ENCODE measurements around the gene SEMA3D.
"Not testable (repeated sequence)": the region's sequence is repeated elsewhere in the genome, so short reads cannot be mapped to it uniquely, and the experiment has no call there.

SEMA3D gene

GRCh38 chr7:85000735-85001350, 186.0 kb downstream of the SEMA3D start:
- no peaks in the 10 kb centered on the region for H3K36me3 ChIP-seq (ENCODE audit: control insufficient read depth, insufficient read depth, low read length)
- H3K4me1 ChIP-seq (ENCODE audit: control insufficient read depth, insufficient read depth, low read length), result peaks cover 2% of the 10 kb centered on the region
- H3K4me3 ChIP-seq (ENCODE audit: low read length), result no peak overlapping the region
- H3K27ac ChIP-seq (ENCODE audit: low read length), result no peak overlapping the region
- no CpG with 5 or more reads among the region's 1 CpG for WGBS (ENCODE audit: insufficient coverage, insufficient read length)
- no peaks in the 10 kb centered on the region for H3K9me3 ChIP-seq (ENCODE audit: control insufficient read depth, insufficient read depth, low read length)
- H3K27me3 ChIP-seq (ENCODE audit: control insufficient read depth, insufficient read depth, low read length), result no peaks in the 10 kb centered on the region
- DNase-seq (ENCODE audit: low read depth, low spot score), result no peak

GRCh38 chr7:84999450-84999849, 187.4 kb downstream of the SEMA3D start:
- WGBS (ENCODE audit: insufficient coverage, insufficient read length), result no CpG with 5 or more reads among the region's 8 CpGs
- H3K4me1 ChIP-seq (ENCODE audit: control insufficient read depth, insufficient read depth, low read length), result peaks cover 2% of the 10 kb centered on the region
- no peak overlapping the region for H3K4me3 ChIP-seq (ENCODE audit: low read length)
- DNase-seq (ENCODE audit: low read depth, low spot score), result no peak
- H3K27ac ChIP-seq (ENCODE audit: low read length), result no peak overlapping the region
- H3K9me3 ChIP-seq (ENCODE audit: control insufficient read depth, insufficient read depth, low read length), result no peaks in the 10 kb centered on the region
- H3K36me3 ChIP-seq (ENCODE audit: control insufficient read depth, insufficient read depth, low read length), result no peaks in the 10 kb centered on the region
- no peaks in the 10 kb centered on the region for H3K27me3 ChIP-seq (ENCODE audit: control insufficient read depth, insufficient read depth, low read length)

GRCh38 chr7:84998665-84999064, 188.2 kb downstream of the SEMA3D start:
- H3K4me3 ChIP-seq (ENCODE audit: low read length), result no peak overlapping the region
- H3K27ac ChIP-seq (ENCODE audit: low read length), result no peak overlapping the region
- H3K9me3 ChIP-seq (ENCODE audit: control insufficient read depth, insufficient read depth, low read length), result no peaks in the 10 kb centered on the region
- no peaks in the 10 kb centered on the region for H3K36me3 ChIP-seq (ENCODE audit: control insufficient read depth, insufficient read depth, low read length)
- peaks cover 2% of the 10 kb centered on the region for H3K4me1 ChIP-seq (ENCODE audit: control insufficient read depth, insufficient read depth, low read length)
- no peak for DNase-seq (ENCODE audit: low read depth, low spot score)
- H3K27me3 ChIP-seq (ENCODE audit: control insufficient read depth, insufficient read depth, low read length), result no peaks in the 10 kb centered on the region

GRCh38 chr7:84997626-84998025, 189.2 kb downstream of the SEMA3D start:
- Histone ChIP-seq H3K36me3 (ENCODE audit: control insufficient read depth, insufficient read depth, low read length) (no peaks in the 10 kb centered on the region), H3K4me3 (ENCODE audit: low read length) (no peak overlapping the region), H3K27ac (ENCODE audit: low read length) (no peak overlapping the region), H3K27me3 (ENCODE audit: control insufficient read depth, insufficient read depth, low read length) (no peaks in the 10 kb centered on the region), H3K4me1 (ENCODE audit: control insufficient read depth, insufficient read depth, low read length) (peaks cover 2% of the 10 kb centered on the region), H3K9me3 (ENCODE audit: control insufficient read depth, insufficient read depth, low read length) (no peaks in the 10 kb centered on the region)
- no peak for DNase-seq (ENCODE audit: low read depth, low spot score)
- WGBS (ENCODE audit: insufficient coverage, insufficient read length), result no CpG with 5 or more reads among the region's 2 CpGs

GRCh38 chr7:84992954-84993353, 193.9 kb downstream of the SEMA3D start:
- not testable (repeated sequence) for H3K27ac ChIP-seq (ENCODE audit: low read length); H3K9me3 ChIP-seq (ENCODE audit: control insufficient read depth, insufficient read depth, low read length); H3K36me3 ChIP-seq (ENCODE audit: control insufficient read depth, insufficient read depth, low read length); H3K4me1 ChIP-seq (ENCODE audit: control insufficient read depth, insufficient read depth, low read length); H3K27me3 ChIP-seq (ENCODE audit: control insufficient read depth, insufficient read depth, low read length); H3K4me3 ChIP-seq (ENCODE audit: low read length); DNase-seq (ENCODE audit: low read depth, low spot score)
- WGBS (ENCODE audit: insufficient coverage, insufficient read length), result no CpG with 5 or more reads among the region's 9 CpGs

- no peak overlapping the region for H3K27ac ChIP-seq (ENCODE audit: low read length)
- H3K4me1 ChIP-seq (ENCODE audit: control insufficient read depth, insufficient read depth, low read length), result no peaks in the 10 kb centered on the region; the same call in 1 of the 2 replicates
- no peak overlapping the region for H3K4me3 ChIP-seq (ENCODE audit: low read length)
- DNase-seq (ENCODE audit: low read depth, low spot score), result no peak
- H3K27me3 ChIP-seq (ENCODE audit: control insufficient read depth, insufficient read depth, low read length), result no peaks in the 10 kb centered on the region
- no CpG with 5 or more reads among the region's 2 CpGs for WGBS (ENCODE audit: insufficient coverage, insufficient read length)
- H3K36me3 ChIP-seq (ENCODE audit: control insufficient read depth, insufficient read depth, low read length), result no peaks in the 10 kb centered on the region
- no peaks in the 10 kb centered on the region; the same call in 1 of the 2 replicates for H3K9me3 ChIP-seq (ENCODE audit: control insufficient read depth, insufficient read depth, low read length)
Observed at GRCh38 chr7:84985073-84985784, 201.6 kb downstream of the SEMA3D start.

GRCh38 chr7:84982199-84982598, 204.7 kb downstream of the SEMA3D start:
- no peaks in the 10 kb centered on the region; the same call in 1 of the 2 replicates for H3K4me1 ChIP-seq (ENCODE audit: control insufficient read depth, insufficient read depth, low read length)
- no peaks in the 10 kb centered on the region for H3K36me3 ChIP-seq (ENCODE audit: control insufficient read depth, insufficient read depth, low read length)
- H3K27ac ChIP-seq (ENCODE audit: low read length), result no peak overlapping the region
- no peaks in the 10 kb centered on the region; the same call in 1 of the 2 replicates for H3K9me3 ChIP-seq (ENCODE audit: control insufficient read depth, insufficient read depth, low read length)
- DNase-seq (ENCODE audit: low read depth, low spot score), result no peak
- H3K4me3 ChIP-seq (ENCODE audit: low read length), result no peak overlapping the region
- no peaks in the 10 kb centered on the region for H3K27me3 ChIP-seq (ENCODE audit: control insufficient read depth, insufficient read depth, low read length)

GRCh38 chr7:84981055-84981976, 205.5 kb downstream of the SEMA3D start:
- Histone ChIP-seq H3K36me3 (ENCODE audit: control insufficient read depth, insufficient read depth, low read length) (no peaks in the 10 kb centered on the region), H3K4me3 (ENCODE audit: low read length) (no peak overlapping the region), H3K9me3 (ENCODE audit: control insufficient read depth, insufficient read depth, low read length) (no peaks in the 10 kb centered on the region; the same call in 1 of the 2 replicates), H3K4me1 (ENCODE audit: control insufficient read depth, insufficient read depth, low read length) (no peaks in the 10 kb centered on the region; the same call in 1 of the 2 replicates), H3K27ac (ENCODE audit: low read length) (no peak overlapping the region), H3K27me3 (ENCODE audit: control insufficient read depth, insufficient read depth, low read length) (no peaks in the 10 kb centered on the region)
- DNase-seq (ENCODE audit: low read depth, low spot score), result no peak
- WGBS (ENCODE audit: insufficient coverage, insufficient read length), result no CpG with 5 or more reads among the region's 6 CpGs

- Histone ChIP-seq H3K36me3 (ENCODE audit: control insufficient read depth, insufficient read depth, low read length) (no peaks in the 10 kb centered on the region), H3K27ac (ENCODE audit: low read length) (no peak overlapping the region), H3K4me3 (ENCODE audit: low read length) (no peak overlapping the region), H3K27me3 (ENCODE audit: control insufficient read depth, insufficient read depth, low read length) (no peaks in the 10 kb centered on the region), H3K9me3 (ENCODE audit: control insufficient read depth, insufficient read depth, low read length) (no peaks in the 10 kb centered on the region), H3K4me1 (ENCODE audit: control insufficient read depth, insufficient read depth, low read length) (no peaks in the 10 kb centered on the region)
- WGBS (ENCODE audit: insufficient coverage, insufficient read length), result no CpG with 5 or more reads among the region's 1 CpG
- DNase-seq (ENCODE audit: low read depth, low spot score), result no peak
Observed at GRCh38 chr7:84975586-84976185, 211.2 kb downstream of the SEMA3D start.

GRCh38 chr7:84971360-84971759, 215.5 kb downstream of the SEMA3D start:
- no peak overlapping the region for H3K27ac ChIP-seq (ENCODE audit: low read length)
- DNase-seq (ENCODE audit: low read depth, low spot score), result no peak
- H3K4me3 ChIP-seq (ENCODE audit: low read length), result no peak overlapping the region
- no peaks in the 10 kb centered on the region for H3K4me1 ChIP-seq (ENCODE audit: control insufficient read depth, insufficient read depth, low read length)
- no peaks in the 10 kb centered on the region for H3K27me3 ChIP-seq (ENCODE audit: control insufficient read depth, insufficient read depth, low read length)
- H3K36me3 ChIP-seq (ENCODE audit: control insufficient read depth, insufficient read depth, low read length), result no peaks in the 10 kb centered on the region
- WGBS (ENCODE audit: insufficient coverage, insufficient read length), result no CpG with 5 or more reads among the region's 1 CpG
- no peaks in the 10 kb centered on the region for H3K9me3 ChIP-seq (ENCODE audit: control insufficient read depth, insufficient read depth, low read length)
